PC-3 (cell line): ENCODE measurements around the gene TTBK2. TPM values are rescaled to one million over a fixed set of nuclear protein-coding genes. Genes with fewer than 3 reads are reported as not detected.

Experiments used
- ATAC-seq: fragments of 200-7000 bp; cut with Tn5 transposase; 2 replicates; pipeline ENCODE4 v1.9.1; 2020; ENCODE audit warnings: mild to moderate bottlenecking, moderate library complexity
- BruUV-seq: library from RNA; stranded (reverse); fragments of 400-500 nt; replicated peaks from 2 replicates; lab custom pipeline; 2021; lab: Mats Ljungman, UMichigan
- CTCF ChIA-PET: fragments of 300-600 bp; sonication (Branson Sonifier 250); formaldehyde crosslinking; loops from one replicate; lab custom pipeline; 2022; ENCODE audit warnings: antibody characterized with exemption; lab: Charles Lee
- POLR2A ChIA-PET: fragments of 300-600 bp; sonication (Branson Sonifier 250); formaldehyde crosslinking; loops from one replicate; lab custom pipeline; 2022; ENCODE audit warnings: antibody characterized with exemption; ENCODE audit not compliant: unreplicated experiment; lab: Charles Lee
- DNase-seq: peaks from one replicate; pipeline ENCODE4 v3.0.0-alpha.2; 2015
- H2AFZ ChIP-seq: fragments of 300-600 bp; sonication (generic); 2 replicates; pipeline ENCODE4 v1.6.0; 2016; ENCODE audit warnings: antibody characterized with exemption, low read length
- H3F3A ChIP-seq: fragments of 300-600 bp; sonication (generic); one replicate; pipeline ENCODE4 v1.6.0; 2017; ENCODE audit warnings: antibody characterized with exemption, low read length, control low read depth, mild to moderate bottlenecking; ENCODE audit not compliant: unreplicated experiment
- H3K27ac ChIP-seq: fragments of 300-600 bp; sonication (generic); 2 replicates; pipeline ENCODE4 v1.5.1; 2016; ENCODE audit warnings: mild to moderate bottlenecking, low read length
- H3K27me3 ChIP-seq: fragments of 300-600 bp; sonication (generic); 2 replicates; pipeline ENCODE4 v1.6.1; 2016; ENCODE audit warnings: low read length, mixed read lengths
- H3K36me3 ChIP-seq: fragments of 300-600 bp; sonication (generic); 2 replicates; pipeline ENCODE4 v1.6.1; 2016; ENCODE audit warnings: low read depth, mixed run types, low read length, mixed read lengths
- H3K4me1 ChIP-seq: fragments of 300-600 bp; sonication (generic); 2 replicates; pipeline ENCODE4 v1.5.1; 2016; ENCODE audit warnings: low read length; ENCODE audit not compliant: insufficient read depth
- H3K4me2 ChIP-seq: fragments of 300-600 bp; sonication (generic); 2 replicates; pipeline ENCODE4 v1.6.0; 2016; ENCODE audit warnings: low read length
- H3K4me3 ChIP-seq: fragments of 300-600 bp; sonication (generic); 2 replicates; pipeline ENCODE4 v1.5.1; 2016; ENCODE audit warnings: mild to moderate bottlenecking, low read length, mixed read lengths
- H3K79me2 ChIP-seq: fragments of 300-600 bp; sonication (generic); 2 replicates; pipeline ENCODE4 v1.6.1; 2017; ENCODE audit warnings: low read length, mixed read lengths
- H3K9ac ChIP-seq: fragments of 300-600 bp; sonication (generic); 2 replicates; pipeline ENCODE4 v1.6.0; 2016; ENCODE audit warnings: mild to moderate bottlenecking, low read length
- H3K9me2 ChIP-seq: fragments of 300-600 bp; sonication (generic); replicated peaks from 2 replicates; pipeline ENCODE4 v1.6.1; 2016; ENCODE audit warnings: mixed run types, low read length, mixed read lengths
- H3K9me3 ChIP-seq: fragments of 300-600 bp; sonication (generic); 2 replicates; pipeline ENCODE4 v1.6.1; 2016; ENCODE audit warnings: low read length, mixed read lengths
- H4K20me1 ChIP-seq: fragments of 300-600 bp; sonication (generic); 2 replicates; pipeline ENCODE4 v1.6.1; 2016; ENCODE audit warnings: low read length, mixed read lengths
- CTCF ChIP-seq: fragments of 300-600 bp; sonication (generic); conservative IDR thresholded peaks from 2 replicates; pipeline ENCODE4 v1.5.1; 2017; ENCODE audit warnings: antibody characterized with exemption, low read depth, mild to moderate bottlenecking, low read length
- EZH2 ChIP-seq: fragments of 300-600 bp; sonication (generic); IDR thresholded peaks from one replicate; pipeline ENCODE4 v1.6.1; 2017; ENCODE audit warnings: antibody characterized with exemption, mild to moderate bottlenecking, low read length; ENCODE audit not compliant: unreplicated experiment
- EZH2phosphoT487 ChIP-seq: fragments of 300-600 bp; sonication (generic); IDR thresholded peaks from 2 replicates; pipeline ENCODE4 v1.6.1; 2018; ENCODE audit warnings: mild to moderate bottlenecking, antibody characterized with exemption, low read length, borderline replicate concordance
- intact Hi-C: fragments of 100-400 bp; cut with micrococcal nuclease; formaldehyde crosslinking; loops from 2 replicates; pipeline ENCODE4 v1.9.0; 2023
- total RNA-seq: library from RNA; depleted of rRNA; stranded (reverse); fragments of >200 nt; gene quantifications from 2 replicates; pipeline ENCODE4 v1.2.3, GENCODE V29; 2014

The TTBK2 gene
- total RNA-seq, 1 experiment from 2014 or later, result 3.5 TPM

GRCh38 chr15:42880121-42880520 lies 40.5 kb downstream of the TTBK2 start:
- no TSS peak for BruUV-seq
- Histone ChIP-seq H4K20me1 (no peaks in the 10 kb centered on the region), H3K36me3 (no peaks in the 10 kb centered on the region), H3K27ac (no peak overlapping the region), H3K79me2 (no peaks in the 10 kb centered on the region), H3K27me3 (no peaks in the 10 kb centered on the region), H3K9ac (no peak overlapping the region), H3K9me2 (no peaks in the 10 kb centered on the region), H3F3A (no peaks in the 10 kb centered on the region), H3K9me3 (no peaks in the 10 kb centered on the region), H3K4me2 (no peak overlapping the region), H2AFZ (no peak overlapping the region), H3K4me1 (no peaks in the 10 kb centered on the region), H3K4me3 (no peak overlapping the region)
- TF ChIP-seq CTCF, result no peak
- no peak for TF ChIP-seq EZH2
- no peak for TF ChIP-seq EZH2phosphoT487
- intact Hi-C loops, result no loop called here
- CTCF ChIA-PET, result no interaction called here
- no peak for ATAC-seq
- DNase-seq, result no peak
- POLR2A ChIA-PET, result no interaction called here

GRCh38 chr15:42879443-42879842 lies 41.1 kb downstream of the TTBK2 start:
- no peak overlapping the region for H3K9ac ChIP-seq
- CTCF ChIA-PET, result no interaction called here
- no peak overlapping the region for H3K4me2 ChIP-seq
- H3K9me3 ChIP-seq, result no peaks in the 10 kb centered on the region
- no peaks in the 10 kb centered on the region for H3K9me2 ChIP-seq
- BruUV-seq, result no TSS peak
- H4K20me1 ChIP-seq, result no peaks in the 10 kb centered on the region
- no peaks in the 10 kb centered on the region for H3K27me3 ChIP-seq
- no peak for TF ChIP-seq CTCF
- no peak for TF ChIP-seq EZH2phosphoT487
- no peak for TF ChIP-seq EZH2
- no peak overlapping the region for H2AFZ ChIP-seq
- H3K27ac ChIP-seq, result no peak overlapping the region
- POLR2A ChIA-PET, result no interaction called here
- intact Hi-C loops, result no loop called here
- DNase-seq (no peak), ATAC-seq (peak; percentile 29; the same call in 1 of the 2 replicates)
- H3K4me3 ChIP-seq, result no peak overlapping the region
- no peaks in the 10 kb centered on the region for H3F3A ChIP-seq
- H3K79me2 ChIP-seq, result no peaks in the 10 kb centered on the region
- no peaks in the 10 kb centered on the region for H3K4me1 ChIP-seq
- no peaks in the 10 kb centered on the region for H3K36me3 ChIP-seq

GRCh38 chr15:42876224-42876623 lies 44.4 kb downstream of the TTBK2 start:
- CTCF ChIA-PET, result no interaction called here
- POLR2A ChIA-PET, result no interaction called here

More at GRCh38 chr15:42876224-42876623, 44.4 kb downstream of the TTBK2 start:
- Histone ChIP-seq H3K36me3 (no peaks in the 10 kb centered on the region), H3K4me3 (no peak overlapping the region), H4K20me1 (no peaks in the 10 kb centered on the region), H3K4me2 (no peak overlapping the region), H3K9me2 (no peaks in the 10 kb centered on the region), H3K27me3 (no peaks in the 10 kb centered on the region), H3K27ac (no peak overlapping the region), H3K4me1 (no peaks in the 10 kb centered on the region), H3K9me3 (no peaks in the 10 kb centered on the region), H2AFZ (no peak overlapping the region), H3F3A (no peaks in the 10 kb centered on the region), H3K79me2 (no peaks in the 10 kb centered on the region), H3K9ac (no peak overlapping the region)
- BruUV-seq, result no TSS peak
- DNase-seq (no peak), ATAC-seq (no peak)
- TF ChIP-seq EZH2 (no peak), EZH2phosphoT487 (no peak), CTCF (no peak)
- intact Hi-C loops, result no loop called here
